Measurements from ENCODE around the gene CACFD1.

GRCh38 chr9:133425049-133425632, 34.6 kb upstream of the CACFD1 start:
- TF ChIP-seq CTCF (IDR thresholded peaks at IDR 0.05) (no peak), POLR2A (IDR thresholded peaks at IDR 0.05) (no peak)

All from uterus (tissue), 2 donors.